GM21825 (cell line): ENCODE measurements around the gene NOL4.

Source experiments
- ATAC-seq: cut with Tn5 transposase; IDR thresholded peaks from one replicate; pipeline ENCODE4 v1.9.1; 2021; ENCODE audit warnings: mild to moderate bottlenecking, moderate library complexity; ENCODE audit not compliant: unreplicated experiment

Gene NOL4

DNA sequence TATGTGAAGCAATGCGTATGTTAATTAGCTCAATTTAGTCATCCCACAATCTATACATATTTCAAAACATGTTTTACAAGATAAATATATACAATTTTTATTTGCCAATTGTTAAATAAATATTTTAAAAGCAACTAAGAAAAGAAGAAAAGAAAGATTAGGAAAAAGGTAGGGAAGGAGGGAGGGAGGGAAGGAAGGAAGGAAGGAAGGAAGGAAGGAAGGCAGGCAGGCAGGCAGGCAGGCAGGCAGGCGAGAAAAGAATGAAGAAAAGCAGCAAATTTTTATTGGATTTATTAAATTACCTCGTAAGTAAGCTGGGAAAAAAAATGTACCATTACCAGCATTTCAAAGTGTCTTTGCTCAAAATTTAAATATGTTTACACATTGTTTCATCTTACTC, 30.5 kb downstream of the NOL4 start:
- no peak for ATAC-seq

DNA sequence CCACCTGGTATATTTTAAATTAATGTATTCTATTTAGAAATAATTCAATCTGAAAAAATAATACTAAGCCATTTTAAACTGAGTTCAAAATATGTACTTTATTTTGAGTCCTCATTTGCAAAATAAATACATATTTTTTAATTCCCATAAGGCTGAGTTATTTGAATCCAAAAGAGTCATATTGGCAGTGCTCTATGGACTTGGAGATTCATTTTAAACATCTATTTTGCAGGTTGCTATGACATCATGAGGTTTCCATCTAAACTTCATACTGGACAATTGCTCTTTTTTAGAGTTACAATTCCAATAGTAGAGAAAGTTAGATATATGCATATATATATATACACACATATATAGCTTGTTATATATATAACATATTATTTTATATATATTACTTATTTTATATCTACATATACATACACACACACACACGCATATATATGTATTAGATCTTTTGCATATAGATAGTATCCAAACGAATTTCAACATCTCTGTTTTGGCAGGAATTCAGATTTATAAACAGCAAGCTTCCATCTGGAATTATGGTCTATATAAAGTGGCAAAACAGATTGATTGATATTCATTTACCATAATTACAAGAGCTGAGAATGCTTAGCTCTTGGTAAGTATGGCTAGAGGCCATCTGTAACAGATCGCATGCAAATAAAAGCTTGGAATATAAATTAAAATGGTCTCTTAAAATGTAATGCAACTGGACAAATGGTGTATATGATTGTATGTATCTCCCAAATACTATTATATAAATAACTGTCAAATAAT, 34.9 kb downstream of the NOL4 start:
- ATAC-seq = no peak
